Ovary (tissue), 3 donors: ENCODE results near the gene KCNG2.

ENCODE experiments used
- CTCF ChIP-seq, 3 donors: fragments of 450-650 bp in 2 of 3; fragments of 200-600 bp in 1 of 3; IDR thresholded peaks; one replicate each; pipeline versions ENCODE4 v1.5.1 to v1.8.0; 2016 to 2022; ENCODE audit warnings: antibody characterized with exemption in 3 of 3, mild to moderate bottlenecking in 1 of 3
- EP300 ChIP-seq: sonication (generic); formaldehyde crosslinking; IDR thresholded peaks from one replicate; pipeline ENCODE4 v1.6.1; 2017; ENCODE audit warnings: antibody characterized with exemption
- POLR2A ChIP-seq: fragments of 450-650 bp; IDR thresholded peaks from one replicate; pipeline ENCODE4 v1.6.1; 2017; ENCODE audit warnings: antibody characterized with exemption, mild to moderate bottlenecking, moderate library complexity
- donor health status: DM: no; HTN: no; CAD: no.

DNA sequence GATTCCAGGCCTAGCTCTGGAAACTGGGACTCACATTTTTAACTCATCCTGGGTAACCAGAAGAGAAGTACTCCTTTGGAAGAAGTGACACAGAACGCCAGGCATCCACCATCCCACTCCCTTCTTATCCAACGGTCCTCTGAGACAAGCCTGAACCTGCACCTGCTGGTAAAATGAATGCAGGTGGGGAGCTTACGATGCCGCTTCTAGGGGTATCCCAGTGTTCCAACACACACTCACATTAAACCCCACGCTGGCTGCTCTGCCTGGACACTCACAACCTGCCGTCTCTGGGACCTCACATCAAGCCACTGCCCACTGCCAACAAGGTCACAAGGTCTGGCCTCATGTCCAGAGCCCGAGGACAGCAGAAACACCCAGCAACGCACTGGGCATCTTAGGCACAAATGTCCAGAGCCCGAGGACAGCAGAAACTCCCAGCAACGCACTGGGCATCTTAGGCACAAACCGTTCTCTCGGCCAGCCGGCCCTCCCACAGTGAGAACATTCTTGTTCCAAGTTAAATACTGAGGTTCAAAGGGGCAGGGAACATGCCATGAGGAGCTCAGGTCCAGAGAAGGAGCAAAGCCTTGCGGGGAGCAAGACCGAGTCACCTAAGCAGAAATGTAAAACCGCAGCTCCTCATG is 143.9 kb downstream of the KCNG2 start:
- TF ChIP-seq EP300 = no peak
- TF ChIP-seq POLR2A = no peak
- TF ChIP-seq CTCF (IDR thresholded peaks at IDR 0.05) = no peak
